ENCODE data around the gene DLG5.

DLG5 gene

GRCh38 chr10:77863446-77863845 is 63.1 kb downstream of the DLG5 start:
- no peak for DNase-seq

DNA sequence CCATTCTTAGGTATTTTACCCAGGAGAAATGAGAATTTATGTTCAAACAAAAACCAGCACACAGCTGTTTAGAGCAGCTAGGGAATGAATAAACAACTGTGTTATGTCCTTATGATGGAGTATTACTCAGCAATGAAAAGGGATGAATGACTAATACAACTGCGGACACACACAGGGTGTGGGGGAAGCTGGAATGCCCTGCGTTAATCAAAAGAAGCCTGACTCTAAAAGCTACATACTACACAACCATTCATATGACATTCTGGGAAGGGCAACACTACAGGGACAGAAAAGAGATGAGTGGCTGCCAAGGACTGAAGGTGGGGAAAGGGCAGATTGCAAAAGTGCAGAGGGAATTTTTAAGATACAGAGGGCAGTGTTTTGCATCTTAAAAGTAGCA is 64.0 kb downstream of the DLG5 start:
- no peak for DNase-seq

DNA sequence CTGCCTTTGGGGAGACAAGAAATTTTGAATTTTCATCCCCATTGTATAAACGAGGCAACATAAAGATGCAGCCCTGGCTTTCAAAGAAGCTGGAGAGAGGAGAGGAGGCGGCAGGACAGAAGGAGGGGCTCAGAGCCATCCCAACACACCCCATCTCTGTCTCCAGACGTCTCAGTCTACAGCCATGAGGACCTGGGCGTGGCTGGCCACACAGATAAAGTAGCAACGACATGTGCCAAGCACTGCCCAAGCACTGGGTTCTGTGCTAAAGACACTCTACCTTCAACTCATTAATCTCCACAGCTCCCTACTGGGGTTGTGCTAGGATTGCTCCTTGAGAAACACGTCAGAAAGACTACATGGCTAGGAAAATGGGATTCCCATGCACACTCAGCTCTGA is 65.2 kb downstream of the DLG5 start:
- no peak for DNase-seq

GRCh38 chr10:77859865-77860282 is 66.7 kb downstream of the DLG5 start:
- DNase-seq, result no peak

DNA sequence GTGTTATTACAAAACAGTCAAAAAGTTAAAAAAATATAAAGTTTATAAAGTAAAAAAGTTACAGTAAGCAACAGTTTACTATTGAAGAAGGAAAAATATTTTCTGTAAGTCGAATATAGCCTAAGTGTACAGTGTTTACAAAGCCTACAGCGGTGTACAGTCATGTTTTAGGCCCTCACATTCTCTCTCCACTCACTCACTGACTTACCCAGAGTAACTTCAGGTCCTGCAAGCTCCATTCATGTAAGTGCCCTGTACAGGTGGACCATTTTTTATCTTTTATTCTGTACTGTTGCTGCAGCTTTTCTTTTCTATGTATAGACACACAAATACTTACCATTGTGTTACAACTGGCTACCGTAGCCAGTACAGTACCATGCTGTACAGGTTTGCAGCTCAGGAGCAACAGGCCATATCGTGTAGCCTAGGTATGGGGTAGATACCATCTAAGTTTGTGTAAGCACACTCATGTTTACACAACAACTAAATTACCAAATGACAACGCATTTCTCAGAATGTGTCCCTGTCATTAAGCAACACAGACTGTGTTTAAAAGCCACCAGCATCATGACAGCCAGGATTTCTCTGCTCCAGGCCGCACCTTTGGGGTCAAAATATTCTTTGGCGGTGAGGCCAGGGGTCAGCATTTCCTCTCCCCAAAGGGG is 67.2 kb downstream of the DLG5 start:
- no peak for DNase-seq

DNA sequence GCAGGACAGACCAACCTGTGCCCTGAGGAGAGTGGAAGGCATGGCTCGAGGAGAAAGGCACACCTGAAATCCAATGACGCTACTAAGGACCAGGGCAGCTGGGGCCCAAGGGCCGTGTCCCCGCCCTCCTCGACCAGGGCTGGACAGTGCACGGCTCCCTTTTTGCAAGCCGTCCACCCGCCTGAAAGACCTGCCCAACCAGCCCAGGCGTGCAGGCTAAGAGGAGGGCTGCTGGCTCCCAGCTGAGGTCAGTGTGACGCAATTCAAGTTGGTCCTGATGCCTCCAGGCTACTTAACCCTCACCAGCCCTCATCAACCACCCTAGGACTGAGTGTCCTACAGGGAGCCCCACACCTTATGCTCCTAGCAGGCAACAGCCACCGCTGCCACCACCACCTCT is 69.3 kb downstream of the DLG5 start:
- DNase-seq, result no peak

GRCh38 chr10:77856566-77856965 is 70.0 kb downstream of the DLG5 start:
- no peak for DNase-seq

DNA sequence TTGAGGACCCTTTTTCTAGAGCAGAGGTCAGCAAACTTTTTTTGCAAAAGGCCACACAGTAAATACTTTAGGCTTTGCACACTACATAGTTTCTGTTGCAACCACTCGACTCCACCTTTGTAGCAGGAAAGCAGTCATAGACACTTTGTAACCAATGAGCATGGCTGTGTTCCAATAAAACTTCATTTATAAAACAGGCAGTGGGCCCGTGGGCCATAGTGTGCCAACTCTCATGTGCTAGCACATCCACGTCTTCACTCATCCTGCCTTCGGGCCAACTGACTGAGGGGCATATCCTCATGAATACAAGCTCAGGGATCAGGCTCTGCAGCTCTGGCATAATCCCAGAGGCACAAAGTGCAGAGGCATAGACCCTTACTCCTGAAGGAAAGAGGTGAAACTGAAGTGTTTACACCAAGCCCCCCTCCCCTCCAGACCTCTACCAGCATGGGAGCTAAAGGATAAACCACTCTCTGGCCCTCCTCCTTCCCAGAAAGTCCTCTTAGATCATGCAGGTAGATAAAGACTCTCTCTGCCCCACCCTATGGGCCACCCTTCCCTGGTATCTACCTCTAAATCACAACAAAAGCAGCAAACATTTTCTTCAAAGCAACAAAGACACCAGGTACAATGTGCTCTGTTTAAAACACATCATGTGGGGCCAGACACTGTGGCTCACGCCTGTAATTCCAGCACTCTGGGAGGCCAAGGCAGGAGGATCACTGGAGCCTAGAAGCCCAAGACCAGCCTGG is 71.0 kb downstream of the DLG5 start:
- no peak for DNase-seq

- no peak for DNase-seq
Observed at GRCh38 chr10:77854115-77854514, 72.4 kb downstream of the DLG5 start.

DNA sequence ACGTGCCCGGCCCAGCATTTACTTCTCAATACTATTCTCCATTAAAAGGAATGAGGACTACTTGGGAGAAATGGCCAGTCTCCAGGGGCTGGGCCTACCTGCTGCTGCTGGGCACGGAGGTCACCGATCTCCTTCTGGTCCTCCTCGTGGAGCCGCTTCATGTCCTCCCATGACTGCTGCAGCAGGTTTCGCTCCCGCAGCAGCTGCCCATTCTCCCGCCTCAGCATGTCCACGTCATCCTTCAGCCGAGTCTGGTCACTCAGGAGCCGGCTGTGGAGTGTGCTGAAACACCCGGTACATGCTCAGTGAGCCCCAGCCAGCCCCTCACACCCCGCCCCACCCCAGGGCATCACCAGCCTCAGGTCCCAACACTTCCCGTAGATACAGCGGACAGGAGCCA is 73.3 kb downstream of the DLG5 start:
- DNase-seq, result no peak

DNA sequence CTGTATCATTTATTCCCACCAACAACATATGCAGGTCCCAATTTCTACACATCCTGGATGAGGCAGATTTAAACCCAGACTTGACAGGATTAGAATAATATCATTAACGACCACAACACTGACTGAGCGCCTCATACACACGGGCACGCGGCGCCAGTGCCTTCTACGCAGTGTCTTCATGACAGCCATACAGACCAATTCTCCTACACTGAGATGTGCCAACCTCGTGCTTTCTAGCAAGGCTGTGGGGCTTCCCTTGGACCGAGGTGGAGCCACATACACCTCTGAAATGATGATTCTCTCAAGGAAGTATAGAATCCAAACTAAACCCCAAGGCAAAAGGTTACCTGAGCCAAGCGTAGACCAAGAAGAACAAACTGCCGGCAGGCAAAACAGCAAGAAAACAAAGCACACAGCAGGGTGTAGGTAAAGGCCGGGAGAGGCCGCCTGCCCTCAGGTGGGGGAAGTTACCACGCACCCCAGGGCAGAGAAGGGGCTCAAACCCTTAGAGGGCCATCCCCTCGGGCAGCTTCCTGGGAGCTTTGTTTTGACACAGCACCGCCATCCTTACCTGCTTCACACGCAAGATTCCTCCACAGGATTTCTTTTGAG is 75.8 kb downstream of the DLG5 start:
- no peak for DNase-seq

GRCh38 chr10:77849039-77849664 is 77.4 kb downstream of the DLG5 start:
- DNase-seq, result no peak

DNA sequence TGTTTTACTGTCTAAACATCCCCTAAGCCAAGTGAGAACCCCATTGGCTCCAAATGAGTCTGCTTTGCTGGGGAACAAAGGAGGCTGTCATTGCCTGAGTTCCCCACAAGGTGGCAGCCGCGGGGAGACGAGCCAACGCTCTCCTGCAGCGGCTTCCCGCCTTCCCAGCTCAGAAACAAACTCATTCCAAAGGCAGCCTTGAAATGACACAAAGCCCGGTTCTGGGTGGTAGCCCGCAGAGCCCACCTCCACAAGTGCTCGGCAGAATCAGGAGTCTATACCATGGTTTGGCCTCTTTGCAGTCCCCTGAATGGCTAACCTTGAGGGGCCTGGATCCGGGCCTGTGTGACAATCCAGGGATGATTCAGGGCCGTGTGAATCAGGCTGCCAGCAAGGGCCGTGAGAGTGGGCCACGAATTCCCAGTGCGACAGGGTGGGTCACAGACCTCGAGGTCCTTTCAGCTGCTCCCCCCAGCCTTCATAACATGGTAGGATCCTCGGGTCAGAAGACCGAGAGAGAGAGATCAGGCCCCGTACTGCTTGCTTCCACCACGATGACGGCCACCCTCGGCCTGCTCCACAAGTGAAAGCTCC is 79.7 kb downstream of the DLG5 start:
- DNase-seq, result peak; percentile 87

DNA sequence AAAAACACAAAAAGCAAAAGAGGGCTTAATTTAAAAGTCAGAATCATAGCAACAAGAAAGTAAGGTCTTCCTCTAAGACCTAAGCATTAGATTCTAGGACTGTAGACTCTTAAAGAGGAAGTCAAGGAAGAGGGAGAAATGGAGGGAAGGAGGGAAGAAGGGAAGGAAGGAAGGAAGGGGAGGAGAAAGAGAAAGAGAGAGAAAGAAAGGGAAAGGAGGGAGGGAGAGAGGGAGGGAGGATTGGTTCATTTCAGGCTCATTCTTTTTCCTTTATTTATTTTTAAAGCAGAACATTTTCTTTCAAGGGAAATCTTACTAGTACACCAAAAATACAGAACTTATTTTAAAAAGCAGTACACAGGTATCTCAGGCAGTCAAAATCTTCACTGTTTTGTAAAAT is 81.1 kb downstream of the DLG5 start:
- DNase-seq, result no peak

- DNase-seq, result no peak
Observed at GRCh38 chr10:77844713-77845445, 81.7 kb downstream of the DLG5 start.

GRCh38 chr10:77844177-77844576 is 82.4 kb downstream of the DLG5 start:
- DNase-seq, result no peak

DNA sequence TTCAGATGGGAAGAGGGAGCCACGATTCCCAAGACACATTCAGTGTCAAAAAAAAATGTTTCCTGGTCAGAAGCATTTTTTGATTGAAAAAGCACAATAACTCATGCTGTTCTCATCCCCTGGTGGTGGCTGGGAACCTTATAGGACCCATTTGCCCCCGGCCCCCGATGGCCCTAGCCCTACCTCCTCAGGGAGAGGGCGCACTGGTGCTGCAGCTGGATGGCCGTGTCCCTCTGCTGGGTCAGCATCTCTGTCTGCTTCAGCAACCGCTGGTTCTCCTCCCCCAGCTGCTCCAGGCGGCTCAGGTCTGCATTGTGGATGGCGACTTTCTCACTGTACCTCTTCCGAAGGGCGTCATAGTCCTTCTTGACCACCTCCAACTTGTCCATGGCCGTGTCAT is 83.3 kb downstream of the DLG5 start:
- DNase-seq, result no peak

DNA sequence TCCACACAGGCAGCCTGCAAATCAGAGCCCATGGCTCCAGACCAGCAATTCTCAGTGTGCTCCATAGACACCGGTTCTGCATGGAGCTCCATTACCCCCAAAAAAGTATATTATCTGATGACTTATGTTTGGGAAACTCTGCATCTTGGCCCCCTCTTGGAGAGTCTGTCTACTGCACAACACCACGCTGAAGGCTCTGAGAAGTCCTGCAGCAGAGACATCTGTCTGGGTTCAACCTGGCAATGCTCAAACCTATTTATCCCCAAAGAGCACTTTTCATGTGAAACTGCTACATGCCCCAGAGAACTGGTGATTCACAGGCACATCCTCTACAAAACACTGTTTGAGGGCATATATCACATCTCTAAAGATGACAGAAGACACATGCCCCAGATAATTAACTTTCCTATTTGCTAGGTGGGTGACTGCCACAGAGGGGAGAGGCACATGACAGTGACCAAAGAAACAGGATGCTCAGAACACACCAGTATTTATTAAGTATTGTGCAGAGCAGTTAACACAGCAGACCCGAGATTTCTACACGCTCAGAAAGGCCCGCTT is 83.8 kb downstream of the DLG5 start:
- DNase-seq, result no peak

- no peak for DNase-seq
Observed at GRCh38 chr10:77841711-77842375, 84.7 kb downstream of the DLG5 start.

GRCh38 chr10:77840636-77841035 is 85.9 kb downstream of the DLG5 start:
- no peak for DNase-seq

GRCh38 chr10:77837925-77838595 is 88.5 kb downstream of the DLG5 start:
- DNase-seq, result no peak
